PC-3 (cell line): ENCODE measurements around the gene PARP1.

Experiments
- CTCF ChIP-seq: fragments of 300-600 bp; sonication (generic); conservative IDR thresholded peaks from 2 replicates; pipeline ENCODE4 v1.5.1; 2017; ENCODE audit warnings: antibody characterized with exemption, low read depth, mild to moderate bottlenecking, low read length
- EZH2 ChIP-seq: fragments of 300-600 bp; sonication (generic); IDR thresholded peaks from one replicate; pipeline ENCODE4 v1.6.1; 2017; ENCODE audit warnings: antibody characterized with exemption, mild to moderate bottlenecking, low read length; ENCODE audit not compliant: unreplicated experiment
- EZH2phosphoT487 ChIP-seq: fragments of 300-600 bp; sonication (generic); IDR thresholded peaks from 2 replicates; pipeline ENCODE4 v1.6.1; 2018; ENCODE audit warnings: mild to moderate bottlenecking, antibody characterized with exemption, low read length, borderline replicate concordance

GRCh38 chr1:226397955-226398636 is 9.8 kb downstream of the PARP1 start:
- no peak for TF ChIP-seq EZH2
- TF ChIP-seq CTCF = no peak
- no peak for TF ChIP-seq EZH2phosphoT487
